GM18867 (cell line): ENCODE measurements around the gene OR10D3.
"Not testable (repeated sequence)": the region's sequence is repeated elsewhere in the genome, so short reads cannot be mapped to it uniquely, and the experiment has no call there.

ENCODE experiments used
- ATAC-seq: cut with Tn5 transposase; IDR thresholded peaks from one replicate; pipeline ENCODE4 v1.9.1; 2021; ENCODE audit warnings: mild to moderate bottlenecking, moderate library complexity; ENCODE audit not compliant: unreplicated experiment

Gene OR10D3, protein sequence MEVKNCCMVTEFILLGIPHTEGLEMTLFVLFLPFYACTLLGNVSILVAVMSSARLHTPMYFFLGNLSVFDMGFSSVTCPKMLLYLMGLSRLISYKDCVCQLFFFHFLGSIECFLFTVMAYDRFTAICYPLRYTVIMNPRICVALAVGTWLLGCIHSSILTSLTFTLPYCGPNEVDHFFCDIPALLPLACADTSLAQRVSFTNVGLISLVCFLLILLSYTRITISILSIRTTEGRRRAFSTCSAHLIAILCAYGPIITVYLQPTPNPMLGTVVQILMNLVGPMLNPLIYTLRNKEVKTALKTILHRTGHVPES

GRCh38 chr11:124183068-124183467 lies at the start of gene OR10D3:
Gene OR10D3 (plus strand): TSS chr11:124183345. CDS start chr11:124185270, 1,925 bp downstream.
- ATAC-seq, result no peak

DNA sequence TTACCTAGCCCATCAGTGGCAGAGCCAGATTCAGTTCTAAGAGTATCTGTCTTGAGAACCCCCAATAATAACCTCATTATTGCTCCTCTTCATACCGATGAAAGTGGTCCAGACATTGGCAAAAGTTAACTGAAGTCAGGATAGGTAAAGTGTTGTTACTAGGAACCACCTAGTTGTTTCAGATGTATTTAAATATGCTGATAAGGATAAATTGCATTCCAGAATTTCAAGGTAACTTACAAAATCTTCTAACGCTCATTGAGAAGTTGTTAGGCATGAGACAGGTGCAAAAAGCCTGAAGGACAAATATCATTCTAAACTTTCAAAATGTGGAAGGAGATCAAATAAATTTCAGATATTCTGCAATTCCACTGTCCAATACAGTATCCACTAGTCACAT lies 40.1 kb upstream of the OR10D3 start:
- ATAC-seq, result no peak

DNA sequence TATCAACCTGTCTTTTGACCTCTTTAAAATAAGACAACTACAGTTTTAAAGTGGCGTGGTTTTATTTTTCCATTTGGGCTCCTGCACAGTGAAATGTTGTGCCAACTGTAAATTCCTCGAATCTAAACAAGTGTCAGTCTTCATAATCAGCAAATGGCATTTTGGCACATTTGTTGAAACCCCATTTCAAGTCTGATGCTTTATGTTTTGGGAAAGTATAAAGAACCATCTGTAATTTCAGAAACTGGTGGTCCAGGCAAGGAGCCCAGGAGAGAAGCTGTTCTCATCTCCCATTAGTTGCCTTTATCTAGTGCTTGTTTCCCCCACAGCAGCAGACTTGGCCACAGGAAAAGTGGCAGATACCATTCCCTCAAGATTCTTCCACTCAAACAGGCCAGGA lies 35.2 kb upstream of the OR10D3 start:
- ATAC-seq, result no peak

DNA sequence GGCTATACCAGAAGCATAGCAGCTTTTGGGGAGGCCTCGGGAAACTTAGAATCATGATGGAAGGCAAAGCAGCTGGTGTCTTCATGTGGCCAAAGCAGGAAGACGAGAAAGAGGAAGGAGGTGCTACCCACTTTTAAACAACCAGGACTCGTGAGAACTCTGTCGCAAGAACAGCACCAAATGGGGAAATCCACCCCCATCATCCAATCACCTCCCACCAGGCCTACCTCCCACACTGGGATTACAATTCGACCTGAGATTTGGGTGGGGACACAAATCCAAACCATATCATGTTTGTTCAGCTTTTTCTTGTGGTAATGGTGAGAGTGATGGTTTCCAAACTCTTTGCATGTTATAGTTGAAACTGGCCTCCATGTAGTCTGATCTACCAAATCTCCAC lies 32.5 kb upstream of the OR10D3 start:
- no peak for ATAC-seq

- no peak for ATAC-seq
Measured at GRCh38 chr11:124152770-124153407, 30.3 kb upstream of the OR10D3 start.

DNA sequence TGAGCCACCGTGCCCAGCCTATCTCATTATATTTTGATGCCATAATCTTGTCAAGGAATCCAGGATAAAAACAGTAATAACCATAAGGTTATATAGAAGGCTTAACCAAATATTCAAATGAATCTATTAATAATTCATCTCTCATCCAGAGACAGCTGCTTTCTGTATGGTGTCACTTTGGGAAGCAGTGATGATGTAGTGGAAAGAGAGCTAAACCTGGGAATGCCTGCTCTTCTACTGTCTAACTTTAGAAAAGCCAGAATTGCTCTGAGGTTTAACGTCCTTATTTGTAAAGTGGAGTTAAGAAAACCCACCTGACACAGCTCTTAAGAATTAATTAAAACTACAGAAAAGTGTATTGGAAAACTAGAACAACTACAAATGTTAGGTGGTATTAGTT lies 29.3 kb upstream of the OR10D3 start:
- ATAC-seq, result no peak

GRCh38 chr11:124159481-124159880 lies 23.7 kb upstream of the OR10D3 start:
- ATAC-seq, result no peak

- no peak for ATAC-seq
Measured at GRCh38 chr11:124160986-124161385, 22.2 kb upstream of the OR10D3 start.

DNA sequence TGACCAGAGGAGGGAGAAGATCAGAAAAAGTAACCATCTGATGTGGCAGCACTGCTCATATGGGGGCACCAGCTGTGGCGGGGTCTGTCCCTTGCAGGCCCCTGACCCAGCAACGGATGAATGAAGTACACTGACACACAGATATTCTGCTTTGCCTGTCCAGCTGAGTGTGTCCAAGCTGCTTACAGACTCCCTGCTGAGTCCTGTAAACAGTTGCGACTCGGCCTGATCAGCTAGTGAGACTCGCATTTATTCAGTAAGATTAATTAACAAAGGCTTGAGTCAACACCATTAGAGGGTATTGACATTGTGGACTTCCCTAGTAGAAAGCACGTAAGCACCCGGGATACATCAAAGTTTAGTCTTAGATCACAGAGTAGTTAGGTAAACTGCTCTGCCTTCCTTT lies 15.3 kb upstream of the OR10D3 start:
- ATAC-seq, result no peak

- ATAC-seq, result no peak
Measured at GRCh38 chr11:124168796-124169195, 14.3 kb upstream of the OR10D3 start.

- not testable (repeated sequence) for ATAC-seq
Measured at GRCh38 chr11:124170315-124170714, 12.8 kb upstream of the OR10D3 start.

DNA sequence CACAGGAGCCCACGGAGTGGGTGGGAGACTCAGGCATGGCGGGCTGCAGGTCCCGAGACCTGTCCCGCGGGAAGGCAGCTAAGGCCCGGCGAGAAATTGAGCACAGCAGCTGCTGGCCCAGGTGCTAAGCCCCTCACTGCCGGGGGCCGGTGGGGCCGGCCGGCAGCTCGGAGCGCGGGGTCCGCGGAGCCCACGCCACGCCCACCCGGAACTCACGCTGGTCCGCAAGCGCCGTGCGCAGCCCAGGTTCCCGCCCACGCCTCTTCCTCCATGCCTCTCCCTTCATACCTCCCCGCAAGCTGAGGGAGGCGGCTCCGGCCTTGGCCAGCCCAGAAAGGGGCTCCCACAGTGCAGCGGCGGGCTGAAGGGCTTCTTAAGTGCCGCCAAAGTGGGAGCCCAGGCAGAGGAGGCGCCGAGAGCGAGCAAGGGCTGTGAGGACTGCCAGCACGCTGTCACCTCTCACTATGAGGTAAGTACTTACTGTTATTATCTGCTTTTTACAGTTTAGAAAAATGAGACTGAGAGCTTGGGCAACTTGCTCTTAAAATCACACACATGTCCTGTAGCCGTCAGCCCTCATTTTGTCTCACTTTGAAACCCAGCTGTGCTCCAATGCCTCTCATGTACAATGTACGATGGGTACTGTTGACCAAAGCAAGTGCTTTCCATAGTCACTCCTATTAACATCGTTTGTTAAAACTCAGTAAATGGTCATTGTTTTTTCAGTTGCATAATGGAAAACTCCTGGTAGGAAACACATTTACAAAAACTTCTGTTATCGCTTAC lies 12.2 kb upstream of the OR10D3 start:
- ATAC-seq, result no peak

DNA sequence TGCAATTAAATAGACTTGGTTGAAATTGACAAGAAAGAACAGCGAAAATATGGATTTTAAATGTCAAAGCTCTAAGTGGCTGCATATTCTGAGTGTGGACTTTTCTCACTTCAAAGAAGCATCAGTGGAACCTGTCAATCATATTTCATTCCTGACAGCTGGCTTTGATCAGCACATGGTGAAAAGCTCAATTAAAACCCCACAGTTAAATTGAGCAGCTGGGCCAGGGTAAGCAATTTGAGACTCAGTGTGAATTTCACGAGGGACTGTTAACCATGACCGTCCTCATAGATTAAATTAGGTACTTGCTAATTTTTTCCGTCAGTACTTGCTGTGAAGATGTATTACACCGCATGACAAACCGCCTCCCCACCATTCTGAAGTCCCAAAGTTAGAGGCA lies 11.0 kb upstream of the OR10D3 start:
- ATAC-seq, result no peak

- no peak for ATAC-seq
Measured at GRCh38 chr11:124172599-124172998, 10.5 kb upstream of the OR10D3 start.

DNA sequence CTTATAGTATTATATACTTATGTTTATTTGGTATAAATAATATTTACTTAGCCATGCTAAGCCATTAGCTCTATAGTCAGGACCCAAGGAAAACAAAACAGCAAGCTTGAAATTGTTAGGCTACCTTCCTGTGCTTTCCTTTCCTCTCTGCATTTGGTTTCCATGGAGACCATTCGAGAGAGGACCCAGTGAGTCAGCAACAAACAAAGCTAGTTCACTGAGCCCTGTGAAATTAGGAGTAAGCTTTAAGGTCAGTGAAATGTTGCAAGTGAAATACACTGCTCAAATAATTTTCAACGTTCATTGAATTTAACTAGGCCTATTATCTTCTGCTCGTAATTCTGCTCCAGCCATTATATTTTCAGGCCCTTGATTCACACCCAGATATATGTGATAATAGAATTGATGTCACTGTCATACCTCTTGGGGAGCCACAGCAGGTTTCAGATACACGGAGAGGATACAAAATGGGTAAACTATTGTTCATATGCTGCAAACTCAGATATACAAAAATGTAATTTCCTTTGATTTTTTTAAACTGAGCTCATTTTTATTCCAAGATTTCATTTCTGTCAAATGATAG lies 9.1 kb upstream of the OR10D3 start:
- ATAC-seq, result no peak

DNA sequence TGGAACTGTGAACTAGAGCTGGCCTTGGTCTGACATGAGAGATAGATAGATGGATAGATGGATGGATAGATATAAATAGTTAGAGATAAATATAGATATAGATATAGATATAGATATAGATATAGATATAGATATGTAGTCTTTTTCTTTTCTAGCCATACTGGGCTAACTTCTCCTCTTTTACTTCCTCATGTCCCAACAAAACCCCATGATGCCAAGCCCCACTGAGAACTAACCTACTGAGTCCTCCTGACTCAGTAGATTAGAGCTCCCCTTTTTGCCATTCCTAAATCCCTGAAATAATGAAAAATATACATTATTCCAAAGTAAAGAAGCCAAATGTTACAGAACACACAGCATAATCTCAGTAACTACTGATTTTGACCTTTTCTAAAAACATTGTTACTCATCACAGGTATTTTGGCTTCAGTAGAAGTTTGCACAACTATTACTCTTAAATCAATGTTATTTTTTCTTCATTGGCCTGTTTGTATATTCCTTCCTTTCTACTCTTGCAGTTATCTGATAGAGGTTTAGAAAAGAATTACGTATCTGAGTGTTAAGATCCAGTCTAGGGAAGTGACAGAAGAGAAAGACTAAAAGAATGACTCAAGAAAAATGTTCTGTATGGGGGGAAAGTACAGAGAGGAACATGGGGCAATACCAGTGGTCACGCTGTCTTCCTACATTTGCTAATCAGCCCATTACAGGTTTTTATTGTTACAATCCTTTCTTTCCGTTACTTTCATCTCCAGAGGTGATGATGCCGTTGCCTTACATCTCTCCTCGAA lies 6.0 kb upstream of the OR10D3 start:
- ATAC-seq, result no peak

- no peak for ATAC-seq
Measured at GRCh38 chr11:124179310-124179709, 3.8 kb upstream of the OR10D3 start.

DNA sequence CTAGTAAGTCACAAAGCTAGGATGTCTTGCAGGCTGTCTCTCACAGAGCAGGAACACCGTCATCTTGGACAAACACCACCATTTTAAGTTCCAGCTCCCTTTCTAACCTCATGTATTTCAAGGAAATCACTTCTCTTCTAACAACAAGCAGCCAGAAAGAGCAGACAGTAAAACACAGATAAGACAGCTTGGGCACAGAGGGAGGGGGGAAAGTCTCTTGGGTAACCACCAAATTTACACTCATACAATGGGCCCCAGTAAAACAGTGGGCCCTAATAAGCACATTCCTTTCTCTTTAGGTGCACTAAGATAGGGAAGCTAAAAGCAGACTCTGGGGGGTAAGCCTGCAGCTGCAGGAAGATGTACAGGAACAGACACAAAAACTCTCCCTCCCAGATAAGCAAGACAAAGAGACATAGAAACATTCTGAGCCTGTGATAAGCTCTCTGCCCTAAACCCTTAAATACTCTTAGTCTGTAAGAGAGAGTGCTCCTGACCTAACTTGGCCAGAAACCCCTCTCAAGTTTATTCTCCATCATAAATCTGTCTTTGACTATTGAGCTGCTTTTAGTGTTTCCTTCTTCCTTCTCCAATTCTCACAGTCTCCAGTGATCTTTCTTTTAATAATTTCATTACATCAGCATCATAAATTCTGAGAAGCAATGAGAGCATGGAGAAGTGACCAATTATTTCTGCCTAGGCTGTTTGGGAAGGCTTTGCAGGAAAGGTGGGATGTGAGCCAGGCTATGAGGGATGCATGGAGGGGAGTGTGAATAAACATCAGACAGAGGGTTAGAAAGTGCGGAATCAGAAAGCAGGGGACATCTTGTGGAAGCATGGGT lies 7.4 kb downstream of the OR10D3 start:
- ATAC-seq, result no peak

GRCh38 chr11:124193221-124194010 lies 10.3 kb downstream of the OR10D3 start:
- peak; percentile 72 for ATAC-seq
